HG03025 (cell line): ENCODE data around the gene EXOSC10.
"Not testable (repeated sequence)": the region's sequence is repeated elsewhere in the genome, so short reads cannot be mapped to it uniquely, and the experiment has no call there.

Experiments used
- ATAC-seq: cut with Tn5 transposase; IDR thresholded peaks from one replicate; pipeline ENCODE4 v1.9.1; 2021; ENCODE audit warnings: mild to moderate bottlenecking, moderate library complexity; ENCODE audit not compliant: unreplicated experiment, low FRiP score

The EXOSC10 gene

GRCh38 chr1:11024154-11024873 lies 75.4 kb downstream of the EXOSC10 start:
- no peak for ATAC-seq

- ATAC-seq, result no peak
Measured at GRCh38 chr1:11023201-11023600, 76.5 kb downstream of the EXOSC10 start.

- ATAC-seq, result no peak
Measured at GRCh38 chr1:11019971-11020370, 79.7 kb downstream of the EXOSC10 start.

GRCh38 chr1:11019358-11019757 lies 80.3 kb downstream of the EXOSC10 start:
- not testable (repeated sequence) for ATAC-seq
